ENCODE measurements around the gene ZNF407. TPM values are rescaled to one million over a fixed set of nuclear protein-coding genes. Genes with fewer than 3 reads are reported as not detected.

ZNF407 gene
- total and polyA plus RNA-seq, 2 experiments from 2014 or later: 2.1 to 10.4 TPM

DNA sequence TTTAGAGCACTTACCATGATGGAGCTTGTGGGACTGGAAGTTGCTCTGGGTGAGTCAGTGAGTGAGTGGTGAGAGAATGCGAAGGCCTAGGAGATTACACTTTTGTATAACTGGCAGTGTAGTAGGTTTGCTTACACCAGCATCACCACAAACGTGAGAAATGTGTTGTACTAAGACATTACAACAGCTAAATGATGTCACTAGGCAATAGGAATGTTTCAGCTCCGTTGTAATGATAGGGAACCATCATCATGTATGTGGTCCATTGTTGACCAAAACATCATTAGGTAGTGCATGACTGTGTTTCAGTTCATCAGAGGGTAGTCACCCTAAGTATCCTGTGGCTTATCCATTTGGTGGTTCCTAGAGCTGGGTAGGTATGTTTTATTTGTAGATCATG is 11.9 kb downstream of the ZNF407 start:
- 0 out of 2 replicates have a peak, but pooled peaks cover 8% of the 10 kb centered on the region for H4K20me1 ChIP-seq (replicated peaks; ENCODE audit: insufficient read depth)

DNA sequence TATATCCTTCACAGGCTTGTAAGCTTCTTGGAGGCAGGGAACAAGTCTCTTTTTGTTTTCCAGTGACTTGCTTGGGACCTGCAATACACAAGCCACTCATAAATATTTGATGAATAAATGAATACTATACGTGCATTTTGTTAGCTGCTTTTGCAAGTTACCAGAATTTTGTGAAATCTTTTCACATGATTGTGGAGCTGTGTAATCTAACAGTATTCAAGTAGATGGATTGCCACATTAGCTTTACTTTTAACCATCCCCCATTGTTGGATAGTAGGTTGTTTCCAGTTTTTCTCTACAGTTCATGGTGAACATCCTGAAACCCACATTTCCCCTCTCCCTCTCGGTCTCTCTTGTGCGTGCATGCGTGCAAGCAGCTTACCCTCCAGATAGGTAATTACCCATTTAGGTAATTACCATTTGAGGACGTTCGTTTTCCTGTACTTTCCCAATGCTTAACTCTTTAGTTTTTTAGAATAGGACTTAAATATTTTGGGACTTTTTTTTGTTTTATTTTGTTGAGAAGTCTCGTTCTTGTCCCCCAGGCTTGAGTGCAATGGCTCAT is 12.5 kb downstream of the ZNF407 start:
- no peak overlapping the region for H2AFZ ChIP-seq
- H3K4me1 Mint-ChIP-seq: no peaks in the 10 kb centered on the region; the same call in 1 of the 3 replicates
- H3K27me3 ChIP-seq (ENCODE audit: insufficient read depth): no peaks in the 10 kb centered on the region
- peaks cover 12% of the 10 kb centered on the region; the same call in 1 of the 2 replicates for H3K79me2 ChIP-seq (replicated peaks; ENCODE audit: insufficient read depth)
- H3K27ac Mint-ChIP-seq: no peak overlapping the region
- H3K9me2 ChIP-seq (ENCODE audit: insufficient read depth): no peaks in the 10 kb centered on the region
- no peaks in the 10 kb centered on the region for H3K9me3 Mint-ChIP-seq
- H3K4me1 ChIP-seq (ENCODE audit: insufficient read depth): no peaks in the 10 kb centered on the region
- no peaks in the 10 kb centered on the region for H3K36me3 Mint-ChIP-seq (ENCODE audit: low read depth)
- DNase-seq (ENCODE audit: low spot score): no peak
- peaks cover 6% of the 10 kb centered on the region for H3K27me3 Mint-ChIP-seq (ENCODE audit: insufficient read depth, low read depth, poor library complexity)
- no peaks in the 10 kb centered on the region for H3F3A ChIP-seq (replicated peaks; ENCODE audit: low read depth)
- no peak for ATAC-seq
- H4K20me1 ChIP-seq (replicated peaks; ENCODE audit: insufficient read depth): 0 out of 2 replicates have a peak, but pooled peaks cover 8% of the 10 kb centered on the region
- no peaks in the 10 kb centered on the region for H3K36me3 ChIP-seq (ENCODE audit: insufficient read depth)
- no peak overlapping the region for H3K4me3 Mint-ChIP-seq
- H3K4me3 ChIP-seq: no peak overlapping the region
- H3K4me2 ChIP-seq: no peak overlapping the region
- no peak overlapping the region for H3K27ac ChIP-seq (ENCODE audit: low read depth)
- TF ChIP-seq, protein P1, sequence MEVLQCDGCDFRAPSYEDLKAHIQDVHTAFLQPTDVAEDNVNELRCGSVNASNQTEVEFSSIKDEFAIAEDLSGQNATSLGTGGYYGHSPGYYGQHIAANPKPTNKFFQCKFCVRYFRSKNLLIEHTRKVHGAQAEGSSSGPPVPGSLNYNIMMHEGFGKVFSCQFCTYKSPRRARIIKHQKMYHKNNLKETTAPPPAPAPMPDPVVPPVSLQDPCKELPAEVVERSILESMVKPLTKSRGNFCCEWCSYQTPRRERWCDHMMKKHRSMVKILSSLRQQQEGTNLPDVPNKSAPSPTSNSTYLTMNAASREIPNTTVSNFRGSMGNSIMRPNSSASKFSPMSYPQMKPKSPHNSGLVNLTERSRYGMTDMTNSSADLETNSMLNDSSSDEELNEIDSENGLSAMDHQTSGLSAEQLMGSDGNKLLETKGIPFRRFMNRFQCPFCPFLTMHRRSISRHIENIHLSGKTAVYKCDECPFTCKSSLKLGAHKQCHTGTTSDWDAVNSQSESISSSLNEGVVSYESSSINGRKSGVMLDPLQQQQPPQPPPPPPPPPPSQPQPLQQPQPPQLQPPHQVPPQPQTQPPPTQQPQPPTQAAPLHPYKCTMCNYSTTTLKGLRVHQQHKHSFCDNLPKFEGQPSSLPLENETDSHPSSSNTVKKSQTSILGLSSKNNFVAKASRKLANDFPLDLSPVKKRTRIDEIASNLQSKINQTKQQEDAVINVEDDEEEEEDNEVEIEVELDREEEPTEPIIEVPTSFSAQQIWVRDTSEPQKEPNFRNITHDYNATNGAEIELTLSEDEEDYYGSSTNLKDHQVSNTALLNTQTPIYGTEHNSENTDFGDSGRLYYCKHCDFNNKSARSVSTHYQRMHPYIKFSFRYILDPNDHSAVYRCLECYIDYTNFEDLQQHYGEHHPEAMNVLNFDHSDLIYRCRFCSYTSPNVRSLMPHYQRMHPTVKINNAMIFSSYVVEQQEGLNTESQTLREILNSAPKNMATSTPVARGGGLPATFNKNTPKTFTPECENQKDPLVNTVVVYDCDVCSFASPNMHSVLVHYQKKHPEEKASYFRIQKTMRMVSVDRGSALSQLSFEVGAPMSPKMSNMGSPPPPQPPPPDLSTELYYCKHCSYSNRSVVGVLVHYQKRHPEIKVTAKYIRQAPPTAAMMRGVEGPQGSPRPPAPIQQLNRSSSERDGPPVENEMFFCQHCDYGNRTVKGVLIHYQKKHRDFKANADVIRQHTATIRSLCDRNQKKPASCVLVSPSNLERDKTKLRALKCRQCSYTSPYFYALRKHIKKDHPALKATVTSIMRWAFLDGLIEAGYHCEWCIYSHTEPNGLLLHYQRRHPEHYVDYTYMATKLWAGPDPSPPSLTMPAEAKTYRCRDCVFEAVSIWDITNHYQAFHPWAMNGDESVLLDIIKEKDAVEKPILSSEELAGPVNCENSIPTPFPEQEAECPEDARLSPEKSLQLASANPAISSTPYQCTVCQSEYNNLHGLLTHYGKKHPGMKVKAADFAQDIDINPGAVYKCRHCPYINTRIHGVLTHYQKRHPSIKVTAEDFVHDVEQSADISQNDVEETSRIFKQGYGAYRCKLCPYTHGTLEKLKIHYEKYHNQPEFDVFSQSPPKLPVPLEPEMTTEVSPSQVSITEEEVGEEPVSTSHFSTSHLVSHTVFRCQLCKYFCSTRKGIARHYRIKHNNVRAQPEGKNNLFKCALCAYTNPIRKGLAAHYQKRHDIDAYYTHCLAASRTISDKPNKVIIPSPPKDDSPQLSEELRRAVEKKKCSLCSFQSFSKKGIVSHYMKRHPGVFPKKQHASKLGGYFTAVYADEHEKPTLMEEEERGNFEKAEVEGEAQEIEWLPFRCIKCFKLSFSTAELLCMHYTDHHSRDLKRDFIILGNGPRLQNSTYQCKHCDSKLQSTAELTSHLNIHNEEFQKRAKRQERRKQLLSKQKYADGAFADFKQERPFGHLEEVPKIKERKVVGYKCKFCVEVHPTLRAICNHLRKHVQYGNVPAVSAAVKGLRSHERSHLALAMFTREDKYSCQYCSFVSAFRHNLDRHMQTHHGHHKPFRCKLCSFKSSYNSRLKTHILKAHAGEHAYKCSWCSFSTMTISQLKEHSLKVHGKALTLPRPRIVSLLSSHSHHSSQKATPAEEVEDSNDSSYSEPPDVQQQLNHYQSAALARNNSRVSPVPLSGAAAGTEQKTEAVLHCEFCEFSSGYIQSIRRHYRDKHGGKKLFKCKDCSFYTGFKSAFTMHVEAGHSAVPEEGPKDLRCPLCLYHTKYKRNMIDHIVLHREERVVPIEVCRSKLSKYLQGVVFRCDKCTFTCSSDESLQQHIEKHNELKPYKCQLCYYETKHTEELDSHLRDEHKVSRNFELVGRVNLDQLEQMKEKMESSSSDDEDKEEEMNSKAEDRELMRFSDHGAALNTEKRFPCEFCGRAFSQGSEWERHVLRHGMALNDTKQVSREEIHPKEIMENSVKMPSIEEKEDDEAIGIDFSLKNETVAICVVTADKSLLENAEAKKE (CRISPR knock-in tag; IDR thresholded peaks at IDR 0.05): no peak
- TF ChIP-seq POLR2AphosphoS5 (IDR thresholded peaks at IDR 0.05; ENCODE audit: low read depth) (no peak), JUNB (IDR thresholded peaks at IDR 0.05; ENCODE audit: unreplicated experiment) (no peak), CREB1 (CRISPR knock-in tag; IDR thresholded peaks at IDR 0.05; ENCODE audit: low read depth) (no peak), ZNF114 (CRISPR knock-in tag; IDR thresholded peaks at IDR 0.05) (no peak), STAT1 (IDR thresholded peaks at IDR 0.05; ENCODE audit: unreplicated experiment) (no peak)
- TF ChIP-seq, protein P2, sequence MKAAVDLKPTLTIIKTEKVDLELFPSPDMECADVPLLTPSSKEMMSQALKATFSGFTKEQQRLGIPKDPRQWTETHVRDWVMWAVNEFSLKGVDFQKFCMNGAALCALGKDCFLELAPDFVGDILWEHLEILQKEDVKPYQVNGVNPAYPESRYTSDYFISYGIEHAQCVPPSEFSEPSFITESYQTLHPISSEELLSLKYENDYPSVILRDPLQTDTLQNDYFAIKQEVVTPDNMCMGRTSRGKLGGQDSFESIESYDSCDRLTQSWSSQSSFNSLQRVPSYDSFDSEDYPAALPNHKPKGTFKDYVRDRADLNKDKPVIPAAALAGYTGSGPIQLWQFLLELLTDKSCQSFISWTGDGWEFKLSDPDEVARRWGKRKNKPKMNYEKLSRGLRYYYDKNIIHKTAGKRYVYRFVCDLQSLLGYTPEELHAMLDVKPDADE (IDR thresholded peaks at IDR 0.05): no peak

More for the DNA sequence above, 11.9 kb downstream of the ZNF407 start:
- H3K4me3 ChIP-seq: no peak overlapping the region
- no peak overlapping the region for H3K4me3 Mint-ChIP-seq
- no peaks in the 10 kb centered on the region for H3K9me3 Mint-ChIP-seq
- peaks cover 6% of the 10 kb centered on the region for H3K27me3 Mint-ChIP-seq (ENCODE audit: insufficient read depth, low read depth, poor library complexity)
- H2AFZ ChIP-seq: no peak overlapping the region
- H3K27ac ChIP-seq (ENCODE audit: low read depth): no peak overlapping the region
- no peak overlapping the region for H3K4me2 ChIP-seq
- no peaks in the 10 kb centered on the region for H3F3A ChIP-seq (replicated peaks; ENCODE audit: low read depth)
- DNase-seq (ENCODE audit: low spot score): no peak
- H3K4me1 ChIP-seq (ENCODE audit: insufficient read depth): no peaks in the 10 kb centered on the region
- no peak for TF ChIP-seq ZNF331 (CRISPR knock-in tag; IDR thresholded peaks at IDR 0.05; ENCODE audit: low read depth)
- no peak for TF ChIP-seq EZH2 (IDR thresholded peaks at IDR 0.05; ENCODE audit: low read depth, unreplicated experiment)
- TF ChIP-seq, protein P2 (IDR thresholded peaks at IDR 0.05): no peak
- H3K36me3 ChIP-seq (ENCODE audit: insufficient read depth): no peaks in the 10 kb centered on the region
- no peak for ATAC-seq
- H3K79me2 ChIP-seq (replicated peaks; ENCODE audit: insufficient read depth): peaks cover 12% of the 10 kb centered on the region; the same call in 1 of the 2 replicates
- no peak overlapping the region for H3K27ac Mint-ChIP-seq
- H3K4me1 Mint-ChIP-seq: no peaks in the 10 kb centered on the region; the same call in 1 of the 3 replicates
- no peaks in the 10 kb centered on the region for H3K9me2 ChIP-seq (ENCODE audit: insufficient read depth)
- H3K27me3 ChIP-seq (ENCODE audit: insufficient read depth): no peaks in the 10 kb centered on the region
- H3K36me3 Mint-ChIP-seq (ENCODE audit: low read depth): no peaks in the 10 kb centered on the region
